ENCODE data around the gene C2.
"Not testable (repeated sequence)": the region's sequence is repeated elsewhere in the genome, so short reads cannot be mapped to it uniquely, and the experiment has no call there.

The C2 gene

DNA sequence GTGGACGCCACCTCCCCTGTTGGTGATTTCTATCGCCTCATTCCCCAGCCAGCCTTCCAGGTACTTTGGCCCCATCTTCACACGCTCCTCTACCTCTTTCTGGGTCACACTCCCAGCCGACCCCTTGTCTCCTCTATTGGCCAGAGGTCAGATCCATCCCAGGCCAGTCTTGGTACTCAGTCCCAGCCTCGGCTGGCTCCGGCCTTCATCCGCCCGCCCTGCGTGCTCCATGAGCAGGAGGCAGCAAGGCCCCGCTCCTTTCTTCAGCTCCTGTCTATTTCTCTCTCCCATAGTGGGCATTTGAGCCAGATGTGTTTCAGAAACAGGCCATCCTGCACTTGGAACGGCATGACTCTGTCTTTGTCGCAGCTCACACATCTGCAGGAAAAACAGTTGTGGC lies 34.1 kb downstream of the C2 start:
- no peak for DNase-seq

DNA sequence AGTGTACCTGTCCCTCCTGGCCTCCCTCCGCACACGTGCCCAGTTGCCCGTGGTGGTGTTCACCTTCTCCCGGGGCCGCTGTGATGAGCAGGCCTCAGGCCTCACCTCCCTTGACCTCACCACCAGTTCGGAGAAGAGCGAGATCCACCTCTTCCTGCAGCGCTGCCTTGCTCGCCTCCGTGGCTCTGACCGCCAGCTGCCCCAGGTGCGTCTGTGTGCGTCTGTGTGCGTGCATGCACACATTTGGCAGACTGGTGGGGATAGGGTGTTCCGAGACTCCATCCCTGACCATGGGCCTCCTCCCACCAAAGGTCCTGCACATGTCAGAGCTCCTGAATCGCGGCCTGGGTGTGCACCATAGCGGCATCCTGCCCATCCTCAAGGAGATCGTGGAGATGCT lies 36.4 kb downstream of the C2 start:
- DNase-seq = no peak

DNA sequence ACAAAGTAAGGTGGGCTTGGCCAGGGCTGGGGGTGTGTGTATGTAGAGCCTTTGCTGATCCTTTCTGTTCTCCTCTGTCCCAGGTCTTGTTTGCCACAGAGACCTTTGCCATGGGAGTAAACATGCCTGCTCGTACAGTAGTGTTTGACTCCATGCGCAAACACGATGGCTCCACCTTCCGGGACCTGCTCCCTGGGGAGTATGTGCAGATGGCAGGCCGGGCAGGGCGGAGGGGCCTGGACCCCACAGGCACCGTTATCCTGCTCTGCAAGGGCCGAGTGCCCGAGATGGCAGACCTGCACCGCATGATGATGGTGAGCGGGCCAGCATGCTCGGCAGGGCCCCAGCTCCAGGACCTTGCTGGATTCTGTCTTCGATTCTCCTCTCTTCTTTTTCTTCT lies 38.2 kb downstream of the C2 start:
- no peak for DNase-seq

DNA sequence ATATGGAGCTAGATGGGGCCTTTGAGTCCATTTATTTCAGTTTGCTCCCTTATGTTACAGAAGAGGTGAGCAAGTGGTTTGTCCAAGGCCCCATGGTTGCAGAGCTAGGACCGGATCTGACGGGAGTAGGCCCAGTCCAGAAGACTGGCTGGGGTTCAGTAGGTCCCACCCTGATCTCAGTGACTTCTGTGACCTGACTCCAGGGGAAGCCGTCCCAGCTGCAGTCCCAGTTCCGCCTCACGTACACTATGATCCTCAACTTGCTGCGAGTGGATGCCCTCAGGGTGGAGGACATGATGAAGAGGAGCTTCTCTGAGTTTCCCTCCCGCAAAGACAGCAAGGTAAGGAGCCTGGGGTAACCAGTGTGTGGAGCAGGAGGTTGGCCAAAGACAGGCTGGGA lies 39.0 kb downstream of the C2 start:
- DNase-seq = no peak

DNA sequence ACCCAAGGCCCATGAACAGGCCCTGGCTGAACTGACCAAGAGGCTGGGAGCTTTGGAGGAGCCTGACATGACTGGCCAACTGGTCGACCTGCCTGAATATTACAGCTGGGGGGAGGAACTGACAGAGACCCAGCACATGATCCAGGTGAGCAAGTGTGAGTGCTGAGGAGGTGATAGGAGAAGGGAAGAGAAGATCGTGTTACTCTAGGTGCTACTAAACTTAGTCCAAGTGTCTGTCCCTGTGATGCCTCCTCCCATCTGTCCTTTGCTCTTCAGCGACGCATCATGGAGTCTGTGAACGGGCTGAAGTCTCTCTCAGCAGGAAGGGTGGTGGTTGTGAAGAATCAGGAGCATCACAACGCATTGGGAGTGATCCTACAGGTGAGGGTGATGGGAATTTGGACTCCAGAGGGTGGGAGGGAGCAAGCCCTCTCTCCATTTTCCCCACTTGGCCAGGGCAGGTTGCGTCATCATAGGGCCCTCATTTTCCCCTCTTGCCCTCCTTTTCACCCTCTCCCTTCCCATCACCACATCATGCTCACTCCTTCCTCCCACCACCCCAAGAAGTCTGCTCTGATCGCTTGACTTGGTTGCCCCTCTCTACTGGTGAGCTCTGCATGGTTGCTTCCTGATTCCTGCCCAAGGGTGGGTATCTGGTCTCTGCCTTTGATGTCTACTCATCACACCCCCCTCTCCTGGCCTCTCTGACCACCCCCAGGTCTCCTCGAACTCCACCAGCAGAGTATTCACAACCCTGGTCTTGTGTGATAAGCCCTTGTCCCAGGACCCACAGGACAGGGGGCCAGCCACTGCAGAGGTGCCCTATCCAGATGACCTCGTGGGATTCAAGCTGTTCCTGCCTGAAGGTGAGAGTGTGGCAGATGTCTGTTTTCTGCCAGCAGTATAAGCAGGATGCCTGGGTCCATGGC lies 39.7 kb downstream of the C2 start:
- no peak for DNase-seq

DNA sequence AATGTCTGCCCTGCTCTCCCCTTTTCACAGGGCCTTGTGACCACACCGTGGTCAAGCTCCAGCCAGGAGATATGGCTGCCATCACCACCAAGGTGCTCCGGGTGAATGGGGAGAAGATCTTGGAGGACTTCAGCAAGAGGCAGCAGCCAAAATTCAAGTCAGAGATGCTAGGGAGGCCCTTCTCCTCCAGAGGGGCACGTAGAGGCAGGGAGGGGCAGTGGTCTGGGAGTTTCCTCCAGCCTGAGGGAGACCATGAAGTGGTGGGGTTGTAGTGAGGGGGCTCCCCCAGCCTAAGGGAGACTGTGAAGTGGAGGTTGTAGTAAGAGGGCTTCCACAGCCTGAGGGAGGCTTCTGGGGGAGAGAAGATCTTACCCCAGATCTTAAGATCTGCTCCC lies 40.4 kb downstream of the C2 start:
- DNase-seq = no peak

DNA sequence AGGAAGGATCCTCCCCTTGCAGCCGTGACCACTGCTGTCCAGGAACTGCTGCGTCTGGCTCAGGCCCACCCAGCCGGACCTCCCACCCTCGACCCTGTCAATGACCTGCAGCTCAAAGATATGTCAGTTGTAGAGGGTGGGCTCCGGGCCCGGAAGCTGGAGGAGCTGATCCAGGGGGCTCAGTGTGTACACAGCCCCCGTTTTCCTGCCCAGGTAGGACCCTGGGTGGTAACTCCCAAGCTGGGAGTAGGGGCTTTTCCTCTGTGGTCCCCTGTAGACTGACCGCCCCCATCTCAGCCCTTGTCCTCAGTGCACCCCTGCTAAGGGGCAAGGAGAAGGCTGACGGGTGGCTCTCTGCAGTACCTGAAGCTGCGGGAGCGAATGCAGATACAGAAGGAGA lies 40.8 kb downstream of the C2 start:
- DNase-seq = no peak

DNA sequence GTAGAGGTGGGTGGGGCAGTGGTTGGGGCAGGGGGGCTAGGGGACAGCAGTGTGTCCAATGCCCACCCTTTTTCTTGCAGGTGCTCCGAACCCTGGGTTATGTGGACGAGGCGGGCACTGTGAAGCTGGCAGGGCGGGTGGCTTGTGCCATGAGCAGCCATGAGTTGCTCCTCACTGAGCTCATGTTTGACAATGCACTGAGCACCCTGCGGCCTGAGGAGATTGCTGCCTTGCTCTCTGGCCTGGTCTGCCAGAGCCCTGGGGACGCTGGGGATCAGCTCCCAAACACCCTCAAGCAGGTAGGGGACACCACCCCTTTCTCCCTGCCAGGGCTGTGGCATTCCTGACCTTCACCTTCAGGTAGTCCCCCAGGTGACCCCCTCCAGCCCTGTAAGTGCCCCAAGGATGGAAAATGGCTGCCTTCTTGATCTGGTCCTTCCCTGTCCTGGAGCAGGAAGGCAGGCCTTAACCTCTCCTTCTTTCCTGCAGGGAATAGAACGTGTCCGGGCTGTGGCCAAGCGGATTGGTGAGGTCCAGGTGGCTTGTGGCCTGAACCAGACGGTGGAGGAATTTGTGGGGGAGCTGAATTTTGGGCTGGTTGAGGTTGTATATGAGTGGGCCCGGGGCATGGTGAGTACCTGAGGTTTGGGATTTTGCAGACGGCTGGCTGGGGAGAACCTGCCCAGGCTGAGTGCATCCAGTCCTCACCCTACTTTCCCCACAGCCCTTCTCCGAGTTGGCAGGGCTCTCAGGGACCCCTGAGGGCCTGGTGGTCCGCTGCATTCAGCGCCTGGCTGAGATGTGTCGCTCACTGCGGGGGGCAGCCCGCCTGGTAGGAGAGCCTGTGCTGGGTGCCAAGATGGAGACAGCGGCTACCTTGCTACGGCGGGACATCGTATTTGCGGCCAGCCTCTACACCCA lies 41.5 kb downstream of the C2 start:
- no peak for DNase-seq

DNA sequence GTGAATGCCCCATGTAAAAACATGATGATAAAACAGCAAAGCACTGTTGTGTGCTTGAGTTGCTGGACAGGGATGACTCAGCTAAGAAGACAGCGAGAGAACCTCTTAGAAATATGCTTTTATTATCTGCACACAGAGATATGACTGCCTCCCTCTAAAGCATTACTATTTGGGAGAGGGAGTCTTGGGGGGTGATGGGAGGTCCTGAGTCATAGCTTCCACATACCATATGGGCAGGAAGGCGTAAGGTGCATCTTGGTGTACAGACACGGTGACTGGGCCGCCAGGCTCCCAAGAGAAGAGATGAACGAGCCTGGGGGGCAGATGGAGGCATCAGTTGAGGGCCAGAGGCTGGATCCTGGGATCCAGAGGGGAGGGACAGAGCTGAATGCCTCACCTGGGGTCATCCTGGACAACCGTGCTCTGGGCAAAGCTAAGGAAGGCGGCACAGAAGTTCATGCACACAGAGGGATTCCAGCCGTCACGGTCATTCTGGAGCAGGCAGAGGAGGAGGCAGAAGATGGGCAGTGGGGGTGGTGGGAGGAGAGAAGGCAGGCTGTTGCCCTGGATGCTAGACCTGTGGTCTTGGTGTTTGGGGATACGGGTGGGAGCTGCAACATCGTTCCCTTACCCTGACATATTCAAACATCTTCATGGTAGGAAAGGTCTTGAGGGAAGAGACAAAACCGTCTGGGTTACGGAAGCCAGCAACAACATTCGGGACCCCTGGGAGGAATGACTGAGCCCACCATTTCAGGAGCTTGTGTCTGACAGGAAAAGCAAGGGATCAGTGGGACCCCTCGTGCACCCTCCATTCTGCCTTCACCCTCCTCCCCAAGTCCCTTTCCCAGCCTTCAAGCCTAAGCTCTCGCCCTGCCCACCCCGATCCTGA lies 42.4 kb downstream of the C2 start:
- DNase-seq = no peak

DNA sequence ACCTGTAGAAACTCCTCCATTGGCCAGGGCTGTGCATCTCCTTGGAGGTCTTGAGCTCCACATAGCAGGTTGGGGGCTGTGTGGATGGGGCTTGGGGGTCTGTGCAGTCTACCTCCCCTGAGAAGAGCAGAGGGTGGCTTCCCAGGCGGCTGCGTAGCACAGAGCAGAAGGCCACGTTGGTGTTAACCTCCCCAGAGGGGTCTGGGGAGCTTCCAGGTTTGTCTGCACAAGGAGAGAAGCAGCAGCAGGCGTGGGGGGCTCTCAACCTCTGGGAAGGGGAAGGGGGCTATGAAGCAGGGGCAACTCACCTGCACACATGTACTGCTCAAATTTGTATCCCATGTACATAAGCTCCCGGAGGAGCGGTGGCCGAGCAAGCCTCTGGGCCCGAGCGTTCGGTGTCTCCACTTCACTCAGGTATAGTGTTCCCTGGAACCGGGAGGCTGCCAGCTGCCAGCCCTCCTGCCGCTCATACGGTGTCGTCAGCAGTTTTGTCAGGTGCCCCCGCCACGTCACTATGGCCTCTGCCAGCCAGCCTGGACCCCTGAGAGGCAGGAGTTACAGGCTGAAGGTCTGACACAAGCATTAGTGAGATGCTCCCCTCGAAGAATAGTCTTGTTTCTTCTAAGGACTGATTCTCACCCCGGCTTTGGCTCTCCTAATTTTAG lies 43.2 kb downstream of the C2 start:
- DNase-seq = no peak

DNA sequence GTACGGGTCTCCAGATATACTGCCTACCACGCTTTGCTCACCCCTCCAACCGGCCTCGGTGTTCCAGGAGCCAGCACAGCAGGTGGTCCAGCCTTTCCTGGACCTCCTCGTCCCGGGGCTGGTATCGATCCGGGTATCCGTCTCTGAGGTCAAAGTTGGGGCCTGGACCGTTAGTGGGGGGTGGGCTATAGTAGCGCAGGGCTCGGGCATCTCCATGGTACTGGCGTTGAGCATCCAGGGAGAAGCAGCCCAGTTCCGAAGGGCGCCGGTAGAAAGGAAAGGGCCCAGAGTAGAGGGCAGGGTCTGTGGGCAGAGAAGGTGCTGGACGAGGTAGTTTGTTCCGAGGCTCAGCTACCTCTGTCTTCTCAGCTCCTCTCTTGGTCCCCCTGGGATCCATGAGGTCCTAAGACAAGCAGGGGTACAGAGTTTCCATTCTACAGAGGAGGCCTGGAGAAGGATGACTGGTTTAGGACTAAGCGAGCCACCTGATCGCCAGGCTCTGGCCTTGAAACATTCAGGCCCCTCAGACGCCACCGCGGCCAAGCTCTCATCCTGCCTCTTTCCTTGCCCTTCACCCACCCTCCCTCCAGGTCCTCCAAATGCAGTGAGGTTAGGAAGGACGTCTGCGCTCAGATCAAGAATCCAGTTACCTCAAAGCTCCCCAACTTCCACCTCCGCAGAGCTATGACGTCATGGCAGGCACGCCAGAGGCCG lies 43.9 kb downstream of the C2 start:
- DNase-seq = no peak

DNA sequence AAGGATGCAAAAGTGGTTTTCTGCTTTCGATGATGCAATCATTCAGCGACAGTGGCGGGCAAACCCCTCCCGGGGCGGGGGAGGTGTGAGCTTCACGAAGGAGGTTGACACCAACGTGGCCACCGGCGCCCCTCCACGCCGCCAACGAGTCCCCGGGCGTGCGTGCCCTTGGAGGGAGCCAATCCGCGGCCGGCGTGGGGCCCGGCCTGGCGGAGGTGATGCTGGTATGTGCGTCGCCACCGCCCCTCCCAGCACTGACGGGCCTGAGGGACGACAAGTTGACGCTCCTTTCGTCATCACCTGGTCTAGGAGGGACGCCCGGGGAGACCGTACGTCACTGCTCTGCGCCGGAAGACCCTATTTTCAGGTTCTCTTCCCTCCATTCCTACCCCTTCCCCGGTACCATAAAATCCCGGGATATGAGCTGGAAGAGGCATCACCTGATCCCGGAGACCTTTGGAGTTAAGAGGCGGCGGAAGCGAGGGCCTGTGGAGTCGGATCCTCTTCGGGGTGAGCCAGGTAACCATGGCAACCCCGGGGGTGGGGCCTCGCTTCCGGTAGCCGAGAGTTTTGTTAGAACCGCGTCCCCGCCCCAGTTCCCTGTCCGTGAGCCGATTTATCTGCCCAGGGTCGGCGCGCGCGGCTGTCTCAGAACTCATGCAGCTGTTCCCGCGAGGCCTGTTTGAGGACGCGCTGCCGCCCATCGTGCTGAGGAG lies 44.6 kb downstream of the C2 start, which contains the start of gene DXO:
Gene DXO (minus strand): TSS at position 146 of the 716 bp plus-strand sequence. CDS start 463 bp downstream, outside the sequence.
- DNase-seq = peak; percentile 98

DNA sequence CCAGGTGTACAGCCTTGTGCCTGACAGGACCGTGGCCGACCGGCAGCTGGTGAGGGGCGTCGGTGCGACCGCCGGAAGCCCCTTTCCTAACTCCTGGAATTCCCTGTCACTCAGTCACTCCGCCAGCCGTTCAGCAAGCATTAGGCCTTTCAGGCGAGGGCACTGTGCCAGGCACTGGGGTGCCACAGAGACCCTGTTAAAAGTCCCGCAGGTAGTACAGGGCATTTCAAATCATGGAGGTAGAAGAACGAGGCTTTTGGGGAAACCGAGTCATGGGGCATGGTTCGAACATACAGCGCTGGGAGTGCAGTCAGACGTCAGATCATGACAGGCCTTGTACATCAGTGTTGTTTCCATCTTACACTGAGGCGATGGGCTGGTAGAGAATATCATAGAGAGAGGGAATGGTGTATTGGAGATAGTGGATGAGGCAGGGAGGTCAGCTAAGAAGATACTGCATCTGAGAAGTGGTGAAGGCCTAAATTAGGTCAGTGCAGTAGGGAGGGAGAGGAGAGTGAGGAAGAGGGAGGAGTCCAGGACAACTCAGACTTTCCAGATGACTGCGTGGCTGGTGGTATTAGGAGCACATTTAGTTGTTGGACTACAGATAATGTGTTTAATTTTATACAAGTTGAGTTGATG lies 45.3 kb downstream of the C2 start:
- peak; percentile 11 for DNase-seq

DNA sequence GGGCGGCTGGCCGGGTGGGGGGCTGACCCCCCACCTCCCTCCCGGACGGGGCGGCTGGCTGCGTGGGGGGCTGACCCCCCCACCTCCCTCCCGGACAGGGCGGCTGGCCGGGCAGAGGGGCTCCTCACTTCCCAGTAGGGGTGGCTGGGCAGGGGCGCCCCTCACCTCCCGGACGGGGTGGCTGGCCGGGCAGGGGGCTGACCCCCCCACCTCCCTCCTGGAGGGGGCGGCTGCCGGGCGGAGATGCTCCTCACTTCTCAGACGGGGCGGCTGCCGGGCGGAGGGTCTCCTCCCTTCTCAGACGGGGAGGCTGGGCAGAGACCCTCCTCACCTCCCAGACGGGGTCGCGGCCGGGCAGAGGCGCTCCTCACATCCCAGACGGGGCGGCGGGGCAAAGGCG lies 48.5 kb downstream of the C2 start:
- DNase-seq = not testable (repeated sequence)

DNA sequence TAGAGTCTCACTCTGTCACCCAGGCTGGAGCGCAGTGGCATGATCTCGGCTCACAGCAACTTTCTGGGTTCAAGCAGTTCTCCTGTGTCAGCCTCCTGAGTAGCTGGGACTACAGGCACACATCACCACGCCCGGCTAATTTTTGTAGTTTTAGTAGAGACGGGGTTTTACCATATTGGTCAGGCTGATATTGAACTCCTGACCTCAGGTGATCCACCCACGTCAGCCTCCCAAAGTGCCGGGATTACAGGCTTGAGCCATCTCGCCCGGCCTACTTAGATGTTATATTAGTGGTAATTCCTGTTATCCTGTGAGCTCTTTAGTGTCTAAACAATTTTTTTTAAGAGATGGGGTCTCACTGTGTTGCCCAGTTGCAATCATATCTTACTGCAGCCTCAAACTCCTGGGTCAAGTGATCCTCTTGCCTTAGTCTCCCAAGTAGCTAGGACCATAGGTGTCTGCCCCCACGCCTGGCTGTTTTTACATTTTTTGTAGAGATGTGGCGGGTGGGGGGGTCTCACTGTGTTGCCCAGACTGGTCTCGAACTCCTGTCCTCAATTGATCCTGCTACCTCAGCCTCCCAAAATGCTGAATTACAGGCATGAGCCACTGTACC lies 50.4 kb downstream of the C2 start:
- DNase-seq = no peak

DNA sequence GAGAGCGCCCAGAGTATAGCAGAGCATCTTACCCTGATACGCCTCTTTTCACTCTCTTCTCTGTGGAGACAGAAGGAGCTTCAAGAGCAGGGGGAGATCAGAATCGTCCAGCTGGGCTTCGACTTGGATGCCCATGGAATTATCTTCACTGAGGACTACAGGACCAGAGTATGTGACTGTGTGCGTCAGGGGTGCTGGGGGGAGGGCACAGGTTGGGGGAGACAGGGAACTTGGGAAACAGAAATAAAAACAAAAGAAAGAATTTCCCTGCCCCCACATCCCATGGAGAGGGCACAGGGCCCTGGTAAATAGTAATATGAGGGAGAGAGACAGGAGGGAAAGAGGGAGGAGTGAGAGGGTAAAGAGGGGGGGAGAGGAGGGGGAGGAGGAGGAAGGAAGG lies 51.3 kb downstream of the C2 start:
- DNase-seq = no peak

DNA sequence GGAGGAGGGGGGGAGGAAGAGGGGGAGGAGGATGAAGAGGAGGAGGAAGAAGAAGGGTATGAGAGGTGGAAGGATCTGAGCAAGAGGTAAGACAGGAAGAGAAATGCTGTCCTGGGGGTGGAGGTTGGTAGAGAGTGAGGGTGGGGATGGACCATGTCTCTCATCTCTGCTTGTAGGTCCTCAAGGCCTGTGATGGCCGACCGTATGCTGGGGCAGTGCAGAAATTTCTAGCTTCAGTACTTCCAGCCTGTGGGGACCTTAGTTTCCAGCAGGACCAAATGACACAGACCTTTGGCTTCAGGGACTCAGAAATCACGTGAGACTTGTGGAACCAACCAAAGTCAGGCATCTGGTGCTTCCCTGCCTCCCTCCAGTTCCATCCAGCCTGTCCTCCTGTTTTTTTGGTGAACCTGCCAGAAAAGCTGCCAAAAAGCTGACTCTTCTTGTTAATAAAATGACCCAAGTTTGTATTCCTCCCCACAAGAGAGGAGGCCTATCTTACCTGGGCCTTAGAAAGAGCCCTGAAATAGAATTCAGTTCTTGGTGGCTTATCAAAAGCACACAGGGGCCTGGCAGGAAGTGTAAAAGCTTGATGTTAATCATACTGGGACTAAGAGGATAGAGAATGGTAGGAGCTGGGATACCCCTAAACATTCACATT lies 51.9 kb downstream of the C2 start:
- DNase-seq = no peak

DNA sequence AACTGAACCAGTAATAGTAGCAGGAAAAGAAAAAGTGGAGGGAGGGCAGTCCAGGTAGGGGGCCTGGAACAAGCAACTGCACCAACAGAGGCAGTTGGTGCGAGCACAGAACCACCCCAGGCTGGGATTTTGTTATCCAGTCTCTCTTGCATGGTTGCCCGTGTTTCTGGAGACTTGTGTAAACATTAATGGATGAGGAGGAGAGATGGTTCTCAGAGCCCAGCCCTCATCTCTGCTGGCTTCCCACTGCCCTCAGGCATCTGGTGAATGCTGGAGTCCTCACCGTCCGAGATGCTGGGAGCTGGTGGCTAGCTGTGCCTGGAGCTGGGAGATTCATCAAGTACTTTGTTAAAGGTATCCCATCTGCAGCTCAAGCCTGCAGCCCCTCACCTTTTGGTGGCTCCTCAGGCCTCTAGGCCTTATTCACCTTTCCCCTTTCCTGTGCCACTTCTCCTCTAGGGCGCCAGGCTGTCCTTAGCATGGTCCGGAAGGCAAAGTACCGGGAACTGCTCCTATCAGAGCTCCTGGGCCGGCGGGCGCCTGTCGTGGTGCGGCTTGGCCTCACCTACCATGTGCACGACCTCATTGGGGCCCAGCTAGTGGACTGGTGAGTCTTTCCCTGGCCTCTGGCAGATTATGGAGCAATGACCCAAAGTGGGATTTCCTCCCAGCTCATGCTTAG lies 52.8 kb downstream of the C2 start:
- DNase-seq = not testable (repeated sequence)

DNA sequence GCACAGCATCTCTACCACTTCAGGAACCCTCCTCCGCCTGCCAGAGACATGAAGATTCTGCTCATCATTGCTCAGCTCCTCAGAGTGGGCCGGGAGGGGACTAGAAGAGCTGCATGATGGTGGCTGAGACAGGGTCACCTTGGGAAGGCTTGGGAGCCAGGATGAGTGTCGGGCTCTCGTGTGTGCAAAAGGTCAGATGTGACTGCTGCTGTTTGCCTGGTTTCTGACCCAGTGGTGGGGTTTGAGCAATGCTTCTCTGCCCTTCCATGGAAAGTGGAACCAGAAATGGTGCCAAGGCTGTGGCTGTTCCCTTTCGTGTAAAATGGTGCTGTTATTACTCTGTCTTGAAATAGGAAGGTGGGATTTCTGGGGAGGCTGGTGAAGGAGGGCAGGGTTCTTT lies 53.5 kb downstream of the C2 start:
- DNase-seq = not testable (repeated sequence)

Measured in CD4-positive, alpha-beta T cell treated with Interleukin-4 for 4 hours (primary cell).